ENCODE measurements around the gene STXBP5L.
"Not testable (repeated sequence)": the region's sequence is repeated elsewhere in the genome, so short reads cannot be mapped to it uniquely, and the experiment has no call there.

STXBP5L gene

DNA sequence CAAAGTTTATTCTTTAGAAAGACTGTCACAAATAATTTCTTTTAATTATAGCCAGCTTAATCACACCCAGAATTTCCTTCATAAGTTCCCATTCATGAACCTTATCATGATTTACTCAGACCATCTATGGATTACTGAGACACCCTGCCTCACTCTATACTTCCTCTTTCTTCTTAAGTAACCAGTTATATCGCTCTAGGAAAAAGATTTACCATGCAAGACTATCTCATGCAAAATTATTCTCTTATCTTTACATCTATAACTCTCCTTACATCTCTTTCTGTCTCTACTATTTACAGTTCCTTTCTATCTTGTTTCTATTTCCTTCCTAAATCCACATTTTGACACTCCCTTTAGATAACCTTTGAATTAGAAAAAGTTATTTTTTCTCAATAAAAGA lies 321.0 kb downstream of the STXBP5L start:
- DNase-seq (ENCODE audit: low read depth): no peak
- TF ChIP-seq, protein P1, sequence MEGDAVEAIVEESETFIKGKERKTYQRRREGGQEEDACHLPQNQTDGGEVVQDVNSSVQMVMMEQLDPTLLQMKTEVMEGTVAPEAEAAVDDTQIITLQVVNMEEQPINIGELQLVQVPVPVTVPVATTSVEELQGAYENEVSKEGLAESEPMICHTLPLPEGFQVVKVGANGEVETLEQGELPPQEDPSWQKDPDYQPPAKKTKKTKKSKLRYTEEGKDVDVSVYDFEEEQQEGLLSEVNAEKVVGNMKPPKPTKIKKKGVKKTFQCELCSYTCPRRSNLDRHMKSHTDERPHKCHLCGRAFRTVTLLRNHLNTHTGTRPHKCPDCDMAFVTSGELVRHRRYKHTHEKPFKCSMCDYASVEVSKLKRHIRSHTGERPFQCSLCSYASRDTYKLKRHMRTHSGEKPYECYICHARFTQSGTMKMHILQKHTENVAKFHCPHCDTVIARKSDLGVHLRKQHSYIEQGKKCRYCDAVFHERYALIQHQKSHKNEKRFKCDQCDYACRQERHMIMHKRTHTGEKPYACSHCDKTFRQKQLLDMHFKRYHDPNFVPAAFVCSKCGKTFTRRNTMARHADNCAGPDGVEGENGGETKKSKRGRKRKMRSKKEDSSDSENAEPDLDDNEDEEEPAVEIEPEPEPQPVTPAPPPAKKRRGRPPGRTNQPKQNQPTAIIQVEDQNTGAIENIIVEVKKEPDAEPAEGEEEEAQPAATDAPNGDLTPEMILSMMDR (conservative IDR thresholded peaks at IDR 0.05; ENCODE audit: low read depth, low read length): no peak

DNA sequence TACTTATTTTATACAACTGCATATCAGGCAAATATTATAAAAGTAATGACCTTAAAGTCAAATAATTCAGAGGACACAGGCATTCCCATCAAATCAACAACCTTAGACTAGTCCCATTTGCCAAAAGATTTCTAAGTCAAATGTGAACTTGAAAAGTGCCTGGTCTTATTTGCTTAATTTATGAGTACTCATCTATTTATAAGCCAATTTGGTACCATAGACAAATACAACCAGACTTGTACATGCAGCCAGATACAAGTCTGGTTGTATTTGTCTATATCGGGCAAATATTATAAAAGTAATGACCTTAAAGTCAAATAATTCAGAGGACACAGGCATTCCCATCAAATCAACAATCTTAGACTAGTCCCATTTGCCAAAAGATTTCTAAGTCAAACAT lies 322.2 kb downstream of the STXBP5L start:
- DNase-seq (ENCODE audit: low read depth); H3K4me3 ChIP-seq (ENCODE audit: low read depth, low read length): not testable (repeated sequence)

More for the DNA sequence above, 321.0 kb downstream of the STXBP5L start:
- no peak overlapping the region for H3K4me3 ChIP-seq (ENCODE audit: low read depth, low read length)

DNA sequence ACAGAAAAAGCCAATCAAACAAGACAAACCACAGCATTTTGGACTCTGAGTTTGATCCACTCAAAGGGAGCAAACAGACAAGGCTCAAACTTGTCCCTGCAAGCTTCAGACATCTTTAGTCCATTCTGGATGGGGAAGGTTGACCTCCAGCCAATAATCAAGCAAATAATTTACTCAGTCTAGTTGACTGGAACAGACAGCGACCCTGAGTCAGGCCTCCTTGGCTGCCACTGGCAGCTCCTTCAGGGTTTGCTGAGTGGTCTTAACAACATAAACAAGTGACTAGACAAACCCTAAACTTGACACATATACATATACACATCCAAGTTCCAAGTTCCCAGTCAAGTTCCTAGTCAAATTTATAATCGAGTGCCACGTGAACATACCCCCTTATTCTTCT lies 323.9 kb downstream of the STXBP5L start:
- H3K4me3 ChIP-seq (ENCODE audit: low read depth, low read length): no peak overlapping the region
- TF ChIP-seq, protein P1 (conservative IDR thresholded peaks at IDR 0.05; ENCODE audit: low read depth, low read length): no peak
- DNase-seq (ENCODE audit: low read depth): no peak

DNA sequence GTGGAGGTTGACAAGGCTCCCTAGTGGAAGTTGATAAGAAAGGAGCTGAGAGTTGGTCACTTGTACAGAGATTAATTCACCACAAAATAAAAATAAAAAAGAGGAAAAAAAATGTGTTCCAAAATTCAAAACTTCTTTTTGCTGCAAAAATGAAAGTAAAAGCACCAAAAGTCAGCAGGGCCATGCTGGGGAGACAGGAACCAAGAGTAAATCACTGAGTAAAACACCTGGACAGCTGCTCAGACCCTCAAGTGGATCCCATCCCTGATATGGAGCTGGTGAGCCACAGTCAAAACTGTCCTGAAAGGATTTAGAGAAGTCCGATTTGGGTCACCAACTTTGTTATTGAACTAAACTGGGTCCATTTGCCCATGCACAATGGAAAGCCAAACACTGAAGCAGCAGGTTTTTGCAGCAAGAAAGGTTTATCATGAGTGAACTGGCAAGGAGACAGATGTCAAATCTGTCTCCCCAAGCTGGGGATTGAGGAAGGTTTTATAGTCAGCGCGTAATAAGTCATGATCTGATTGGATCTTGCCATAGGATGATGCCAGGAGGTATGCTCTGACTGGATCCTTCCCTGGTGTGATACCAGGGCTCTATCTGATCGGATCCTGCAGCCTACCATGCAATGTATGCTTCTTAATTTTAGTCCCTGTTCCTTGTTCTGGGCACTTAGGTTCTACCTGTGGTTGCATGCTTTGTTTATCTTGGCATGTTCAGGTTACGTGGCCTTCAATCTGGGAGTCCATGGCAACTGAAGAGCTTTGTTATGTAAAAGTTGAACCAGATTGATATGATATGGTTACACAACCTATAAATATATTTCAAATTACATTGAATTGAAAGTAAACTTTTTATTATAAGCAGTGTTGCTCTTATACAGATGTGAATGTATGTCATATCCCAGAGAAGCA lies 324.6 kb downstream of the STXBP5L start:
- TF ChIP-seq, protein P1 (conservative IDR thresholded peaks at IDR 0.05; ENCODE audit: low read depth, low read length): no peak
- no peak for DNase-seq (ENCODE audit: low read depth)

GRCh38 chr3:121243208-121243607 lies 335.2 kb downstream of the STXBP5L start:
- TF ChIP-seq, protein P1 (conservative IDR thresholded peaks at IDR 0.05; ENCODE audit: low read depth, low read length): no peak
- no peak overlapping the region for H3K4me3 ChIP-seq (ENCODE audit: low read depth, low read length)
- no peak for DNase-seq (ENCODE audit: low read depth)

More for the DNA sequence above, 324.6 kb downstream of the STXBP5L start:
- H3K4me3 ChIP-seq (ENCODE audit: low read depth, low read length): no peak overlapping the region

DNA sequence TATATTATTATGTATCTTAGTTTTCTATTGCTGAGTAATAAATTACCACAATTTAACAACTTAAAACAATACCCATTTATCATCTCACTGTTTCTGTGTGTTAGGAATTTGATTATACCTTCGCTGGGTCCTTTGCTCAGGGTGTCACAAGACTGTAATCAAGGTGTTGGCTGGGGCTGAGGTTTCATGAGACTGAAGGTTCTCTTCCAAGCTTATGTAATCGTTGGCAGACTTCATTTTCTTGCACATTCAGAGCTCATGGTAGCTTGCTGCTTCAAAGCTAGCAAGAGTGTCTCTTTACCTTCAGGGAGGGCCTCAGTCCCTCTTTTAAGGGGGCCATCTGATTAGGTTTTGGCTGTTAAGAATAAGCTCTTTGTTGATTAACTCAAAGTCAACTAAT lies 344.7 kb downstream of the STXBP5L start:
- TF ChIP-seq, protein P1 (conservative IDR thresholded peaks at IDR 0.05; ENCODE audit: low read depth, low read length): no peak
- no peak for DNase-seq (ENCODE audit: low read depth)
- no peak overlapping the region for H3K4me3 ChIP-seq (ENCODE audit: low read depth, low read length)

DNA sequence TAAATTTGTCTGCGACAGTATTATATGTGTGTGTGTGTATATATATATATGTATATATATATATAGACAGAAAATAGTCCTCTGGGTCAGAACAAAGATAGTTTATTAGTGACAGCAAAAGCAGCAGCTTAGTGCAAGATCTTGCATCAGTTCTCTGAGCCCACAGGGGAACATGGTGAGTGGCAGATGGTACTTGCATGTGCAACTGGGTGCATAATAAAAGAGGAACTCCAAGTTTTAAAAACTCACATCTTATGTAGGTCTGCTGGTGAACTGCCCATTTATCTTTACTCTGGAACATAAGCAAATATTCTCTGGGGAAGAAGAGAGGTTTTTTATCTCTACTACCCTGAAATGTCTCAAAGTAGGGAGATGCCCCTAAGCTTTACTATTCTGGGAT lies 361.4 kb downstream of the STXBP5L start:
- TF ChIP-seq, protein P1 (conservative IDR thresholded peaks at IDR 0.05; ENCODE audit: low read depth, low read length): no peak
- DNase-seq (ENCODE audit: low read depth): no peak

More for the DNA sequence above, 361.4 kb downstream of the STXBP5L start:
- H3K4me3 ChIP-seq (ENCODE audit: low read depth, low read length): no peak overlapping the region
